Colon (tissue), 2 donors: ENCODE data around the gene SMCO4.

Source experiments
- FAIRE-seq: peaks from 2 replicates; lab custom pipeline; 2012; peaks lifted over from hg19 to GRCh38; lab: Jason Lieb, UNC
- donor health status: control.
- donor health status: control.

The SMCO4 gene

GRCh38 chr11:93504110-93505095, 38.8 kb downstream of the SMCO4 start:
- FAIRE-seq: no peak

GRCh38 chr11:93501856-93502255, 41.3 kb downstream of the SMCO4 start:
- no peak for FAIRE-seq

GRCh38 chr11:93500759-93501158, 42.4 kb downstream of the SMCO4 start:
- FAIRE-seq: no peak

GRCh38 chr11:93498641-93499040, 44.5 kb downstream of the SMCO4 start:
- no peak for FAIRE-seq

- FAIRE-seq: no peak
Observed at GRCh38 chr11:93498161-93498560, 45.0 kb downstream of the SMCO4 start.

GRCh38 chr11:93497596-93497995, 45.6 kb downstream of the SMCO4 start:
- FAIRE-seq: no peak

- FAIRE-seq: no peak
Observed at GRCh38 chr11:93494357-93494756, 48.8 kb downstream of the SMCO4 start.

GRCh38 chr11:93493252-93493897, 49.8 kb downstream of the SMCO4 start:
- no peak for FAIRE-seq

GRCh38 chr11:93492464-93493251, 50.5 kb downstream of the SMCO4 start:
- FAIRE-seq: no peak

- no peak for FAIRE-seq
Observed at GRCh38 chr11:93491973-93492372, 51.2 kb downstream of the SMCO4 start.

GRCh38 chr11:93490996-93491618, 52.1 kb downstream of the SMCO4 start:
- FAIRE-seq: no peak

GRCh38 chr11:93489841-93490240, 53.4 kb downstream of the SMCO4 start:
- no peak for FAIRE-seq

GRCh38 chr11:93487032-93487483, 56.1 kb downstream of the SMCO4 start:
- FAIRE-seq: no peak

- no peak for FAIRE-seq
Observed at GRCh38 chr11:93485983-93486382, 57.2 kb downstream of the SMCO4 start.

GRCh38 chr11:93484716-93485115, 58.5 kb downstream of the SMCO4 start:
- FAIRE-seq: no peak

GRCh38 chr11:93482556-93482955, 60.6 kb downstream of the SMCO4 start:
- FAIRE-seq: no peak

GRCh38 chr11:93481696-93482095, 61.5 kb downstream of the SMCO4 start:
- no peak for FAIRE-seq

- FAIRE-seq: no peak
Observed at GRCh38 chr11:93481279-93481678, 61.9 kb downstream of the SMCO4 start.

- FAIRE-seq: no peak
Observed at GRCh38 chr11:93480756-93481155, 62.4 kb downstream of the SMCO4 start.

GRCh38 chr11:93480256-93480655, 62.9 kb downstream of the SMCO4 start:
- FAIRE-seq: no peak

- FAIRE-seq: no peak
Observed at GRCh38 chr11:93478841-93479240, 64.3 kb downstream of the SMCO4 start.

- FAIRE-seq: no peak
Observed at GRCh38 chr11:93477684-93478234, 65.4 kb downstream of the SMCO4 start.
